ENCODE data around the gene UBE2B. TPM values are rescaled to one million over a fixed set of nuclear protein-coding genes. Genes with fewer than 3 reads are reported as not detected.

The UBE2B gene
- polyA plus RNA-seq, 1 of the 3 experiments (the other 2 are of a cell fraction): 24.3 TPM

- TF ChIP-seq, protein P1, sequence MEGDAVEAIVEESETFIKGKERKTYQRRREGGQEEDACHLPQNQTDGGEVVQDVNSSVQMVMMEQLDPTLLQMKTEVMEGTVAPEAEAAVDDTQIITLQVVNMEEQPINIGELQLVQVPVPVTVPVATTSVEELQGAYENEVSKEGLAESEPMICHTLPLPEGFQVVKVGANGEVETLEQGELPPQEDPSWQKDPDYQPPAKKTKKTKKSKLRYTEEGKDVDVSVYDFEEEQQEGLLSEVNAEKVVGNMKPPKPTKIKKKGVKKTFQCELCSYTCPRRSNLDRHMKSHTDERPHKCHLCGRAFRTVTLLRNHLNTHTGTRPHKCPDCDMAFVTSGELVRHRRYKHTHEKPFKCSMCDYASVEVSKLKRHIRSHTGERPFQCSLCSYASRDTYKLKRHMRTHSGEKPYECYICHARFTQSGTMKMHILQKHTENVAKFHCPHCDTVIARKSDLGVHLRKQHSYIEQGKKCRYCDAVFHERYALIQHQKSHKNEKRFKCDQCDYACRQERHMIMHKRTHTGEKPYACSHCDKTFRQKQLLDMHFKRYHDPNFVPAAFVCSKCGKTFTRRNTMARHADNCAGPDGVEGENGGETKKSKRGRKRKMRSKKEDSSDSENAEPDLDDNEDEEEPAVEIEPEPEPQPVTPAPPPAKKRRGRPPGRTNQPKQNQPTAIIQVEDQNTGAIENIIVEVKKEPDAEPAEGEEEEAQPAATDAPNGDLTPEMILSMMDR (IDR thresholded peaks at IDR 0.05): no peak
- TF ChIP-seq NRF1 (IDR thresholded peaks at IDR 0.05; ENCODE audit: low read depth, low read length): no peak
- no peak for TF ChIP-seq SIN3A (IDR thresholded peaks at IDR 0.05; ENCODE audit: borderline replicate concordance, low read depth, low read length)
- TF ChIP-seq RCOR1 (IDR thresholded peaks at IDR 0.05; ENCODE audit: low read length): no peak
- no peak for TF ChIP-seq USF1 (IDR thresholded peaks at IDR 0.05; ENCODE audit: borderline replicate concordance, low read depth)
These were observed 25.8 kb downstream of the UBE2B start (continued) for GRCh38 chr5:134397196-134397595.

- H3K4me1 ChIP-seq (ENCODE audit: control insufficient read depth in 1 of 2, insufficient read depth in 2 of 2, low read depth in 1 of 2, low read length in 1 of 2): no peaks in the 10 kb centered on the region
- H3K4me3 ChIP-seq (ENCODE audit: low read depth in 2 of 2, low read length in 1 of 2): no peak overlapping the region
- no peak overlapping the region for H3K4me2 ChIP-seq
- H3K9me3 ChIP-seq: no peaks in the 10 kb centered on the region
- no peaks in the 10 kb centered on the region for H3K27me3 ChIP-seq (ENCODE audit: insufficient read depth)
- H3K9me2 ChIP-seq: no peaks in the 10 kb centered on the region
- peaks cover 28% of the 10 kb centered on the region for H3F3A ChIP-seq (replicated peaks; ENCODE audit: insufficient read depth)
- ChIA-PET POLR2A (no interaction called here), CTCF (interaction anchor here (3.9 kb wide), 1 partner anchor 13 kb away, joined by 16 read pairs; the partner anchor contains the start of gene CDKN2AIPNL)
- H3K79me2 ChIP-seq (ENCODE audit: insufficient read depth): no peaks in the 10 kb centered on the region
- H3K36me3 ChIP-seq (replicated peaks in 1 of 2; ENCODE audit: control insufficient read depth in 1 of 2, insufficient read depth in 2 of 2, low read length in 1 of 2): peaks cover 26 to 40% of the 10 kb centered on the region in 2 experiments
- 100% methylated on average over 2 of the region's 2 CpGs for WGBS (ENCODE audit: low lambda C conversion rate)
- H3K9ac ChIP-seq: no peak overlapping the region
- no peaks in the 10 kb centered on the region for H4K20me1 ChIP-seq (ENCODE audit: insufficient read depth)
- no peak for DNase-seq
- H3K27ac ChIP-seq (ENCODE audit: low read depth in 2 of 2, low read length in 1 of 2): no peak overlapping the region
- H2AFZ ChIP-seq (ENCODE audit: low read depth): no peak overlapping the region
- no peak for TF ChIP-seq NFIC (IDR thresholded peaks at IDR 0.05; ENCODE audit: borderline replicate concordance)
- TF ChIP-seq FOXJ3 (CRISPR knock-in tag; IDR thresholded peaks at IDR 0.05): no peak
- no peak for TF ChIP-seq TEAD4 (IDR thresholded peaks at IDR 0.05; ENCODE audit: borderline replicate concordance, insufficient read depth)
- TF ChIP-seq MXI1 (IDR thresholded peaks at IDR 0.05; ENCODE audit: low read depth, low read length): no peak
- TF ChIP-seq USF2 (IDR thresholded peaks at IDR 0.05; ENCODE audit: borderline replicate concordance, low read depth, low read length): no peak
- TF ChIP-seq, protein P2, sequence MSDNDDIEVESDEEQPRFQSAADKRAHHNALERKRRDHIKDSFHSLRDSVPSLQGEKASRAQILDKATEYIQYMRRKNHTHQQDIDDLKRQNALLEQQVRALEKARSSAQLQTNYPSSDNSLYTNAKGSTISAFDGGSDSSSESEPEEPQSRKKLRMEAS (IDR thresholded peaks at IDR 0.05; ENCODE audit: low read depth): no peak
- no peak for TF ChIP-seq SIN3A (IDR thresholded peaks at IDR 0.05; ENCODE audit: borderline replicate concordance, low read depth, low read length)
- TF ChIP-seq FOXM1 (IDR thresholded peaks at IDR 0.05; ENCODE audit: low read depth): no peak
- TF ChIP-seq JUND (IDR thresholded peaks at IDR 0.05): no peak
- TF ChIP-seq FOSL2 (IDR thresholded peaks at IDR 0.05; ENCODE audit: borderline replicate concordance, low read depth): no peak
- no peak for TF ChIP-seq IRF3 (IDR thresholded peaks at IDR 0.05; ENCODE audit: low read depth, low read length)
- TF ChIP-seq RFX5 (IDR thresholded peaks at IDR 0.05; ENCODE audit: low read length): no peak
- no peak for TF ChIP-seq RAD21 (IDR thresholded peaks at IDR 0.05; ENCODE audit: low read length)
- no peak for TF ChIP-seq EZH2phosphoT487 (IDR thresholded peaks at IDR 0.05; ENCODE audit: borderline replicate concordance, low read depth)
- no peak for TF ChIP-seq TCF12 (IDR thresholded peaks at IDR 0.05)
- TF ChIP-seq, protein P3, sequence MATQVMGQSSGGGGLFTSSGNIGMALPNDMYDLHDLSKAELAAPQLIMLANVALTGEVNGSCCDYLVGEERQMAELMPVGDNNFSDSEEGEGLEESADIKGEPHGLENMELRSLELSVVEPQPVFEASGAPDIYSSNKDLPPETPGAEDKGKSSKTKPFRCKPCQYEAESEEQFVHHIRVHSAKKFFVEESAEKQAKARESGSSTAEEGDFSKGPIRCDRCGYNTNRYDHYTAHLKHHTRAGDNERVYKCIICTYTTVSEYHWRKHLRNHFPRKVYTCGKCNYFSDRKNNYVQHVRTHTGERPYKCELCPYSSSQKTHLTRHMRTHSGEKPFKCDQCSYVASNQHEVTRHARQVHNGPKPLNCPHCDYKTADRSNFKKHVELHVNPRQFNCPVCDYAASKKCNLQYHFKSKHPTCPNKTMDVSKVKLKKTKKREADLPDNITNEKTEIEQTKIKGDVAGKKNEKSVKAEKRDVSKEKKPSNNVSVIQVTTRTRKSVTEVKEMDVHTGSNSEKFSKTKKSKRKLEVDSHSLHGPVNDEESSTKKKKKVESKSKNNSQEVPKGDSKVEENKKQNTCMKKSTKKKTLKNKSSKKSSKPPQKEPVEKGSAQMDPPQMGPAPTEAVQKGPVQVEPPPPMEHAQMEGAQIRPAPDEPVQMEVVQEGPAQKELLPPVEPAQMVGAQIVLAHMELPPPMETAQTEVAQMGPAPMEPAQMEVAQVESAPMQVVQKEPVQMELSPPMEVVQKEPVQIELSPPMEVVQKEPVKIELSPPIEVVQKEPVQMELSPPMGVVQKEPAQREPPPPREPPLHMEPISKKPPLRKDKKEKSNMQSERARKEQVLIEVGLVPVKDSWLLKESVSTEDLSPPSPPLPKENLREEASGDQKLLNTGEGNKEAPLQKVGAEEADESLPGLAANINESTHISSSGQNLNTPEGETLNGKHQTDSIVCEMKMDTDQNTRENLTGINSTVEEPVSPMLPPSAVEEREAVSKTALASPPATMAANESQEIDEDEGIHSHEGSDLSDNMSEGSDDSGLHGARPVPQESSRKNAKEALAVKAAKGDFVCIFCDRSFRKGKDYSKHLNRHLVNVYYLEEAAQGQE (IDR thresholded peaks at IDR 0.05; ENCODE audit: low read depth, low read length): no peak
- no peak for TF ChIP-seq RXRA (IDR thresholded peaks at IDR 0.05; ENCODE audit: borderline replicate concordance, low read depth)
- TF ChIP-seq MEF2A (IDR thresholded peaks at IDR 0.05; ENCODE audit: borderline replicate concordance, low read depth): no peak
These were observed 27.3 kb downstream of the UBE2B start for GRCh38 chr5:134398609-134399155.
